OCI-LY1 (cell line): ENCODE data around the gene DPP9.

Source experiments
- H2AFZ ChIP-seq: fragments of 200-600 bp; sonication (generic), shearing (Covaris generic); 2 replicates; pipeline ENCODE4 v1.6.0; 2014; ENCODE audit warnings: antibody characterized with exemption, mild to moderate bottlenecking, low read length
- H3F3A ChIP-seq: fragments of 200-600 bp; sonication (generic), shearing (Covaris generic); 2 replicates; pipeline ENCODE4 v1.6.0; 2014; ENCODE audit warnings: mild to moderate bottlenecking, antibody characterized with exemption, low read length, moderate library complexity; ENCODE audit not compliant: insufficient read depth
- H3K27ac ChIP-seq: fragments of 200-600 bp; sonication (generic); 2 replicates; pipeline ENCODE4 v1.5.1; 2014; ENCODE audit warnings: low read length, mixed run types, mild to moderate bottlenecking, low read depth; ENCODE audit not compliant: poor library complexity, severe bottlenecking
- H3K27me3 ChIP-seq: fragments of 200-600 bp; sonication (generic); 2 replicates; pipeline ENCODE4 v1.6.0; 2014; ENCODE audit warnings: antibody characterized with exemption, mild to moderate bottlenecking, low read length, moderate library complexity; ENCODE audit not compliant: insufficient read depth
- H3K36me3 ChIP-seq: fragments of 200-600 bp; sonication (generic); 2 replicates; pipeline ENCODE4 v1.6.1; 2014; ENCODE audit warnings: mild to moderate bottlenecking, antibody characterized with exemption, low read length, moderate library complexity, mixed read lengths; ENCODE audit not compliant: insufficient read depth
- H3K4me1 ChIP-seq: fragments of 200-600 bp; sonication (generic); 2 replicates; pipeline ENCODE4 v1.5.1; 2014; ENCODE audit warnings: mild to moderate bottlenecking, low read length, moderate library complexity; ENCODE audit not compliant: insufficient read depth, severe bottlenecking
- H3K4me2 ChIP-seq: fragments of 200-600 bp; sonication (generic), shearing (Covaris generic); 2 replicates; pipeline ENCODE4 v1.6.1; 2014; ENCODE audit warnings: low read length
- H3K4me3 ChIP-seq: fragments of 200-600 bp; sonication (generic); 2 replicates; pipeline ENCODE4 v1.5.1; 2014; ENCODE audit warnings: low read length, low read depth, mild to moderate bottlenecking, mixed read lengths; ENCODE audit not compliant: poor library complexity, severe bottlenecking
- H3K79me2 ChIP-seq: fragments of 200-600 bp; shearing (Covaris generic); 2 replicates; pipeline ENCODE4 v1.6.1; 2016; ENCODE audit warnings: mixed run types, low read length, mixed read lengths; ENCODE audit not compliant: insufficient read depth
- H3K9ac ChIP-seq: fragments of 200-600 bp; sonication (generic), shearing (Covaris generic); 2 replicates; pipeline ENCODE4 v1.6.1; 2014; ENCODE audit warnings: mild to moderate bottlenecking, low read length, mixed read lengths
- H3K9me2 ChIP-seq: fragments of 200-600 bp; sonication (generic), shearing (Covaris generic); 2 replicates; pipeline ENCODE4 v1.6.1; 2014; ENCODE audit warnings: low read depth, mild to moderate bottlenecking, low read length, mixed read lengths
- H3K9me3 ChIP-seq: fragments of 200-600 bp; shearing (Covaris generic); 2 replicates; pipeline ENCODE4 v1.6.1; 2014; ENCODE audit warnings: low read length, mixed read lengths
- H4K20me1 ChIP-seq: fragments of 200-600 bp; sonication (generic), shearing (Covaris generic); 2 replicates; pipeline ENCODE4 v1.6.0; 2016; ENCODE audit warnings: mild to moderate bottlenecking, low read length; ENCODE audit not compliant: insufficient read depth
- CTCF ChIP-seq: fragments of 200-600 bp; sonication (generic), shearing (Covaris generic); IDR thresholded peaks from 2 replicates; pipeline ENCODE4 v1.5.1; 2017; ENCODE audit warnings: mild to moderate bottlenecking, antibody characterized with exemption, low read length, moderate library complexity, mixed read lengths
- EZH2 ChIP-seq: fragments of 200-600 bp; sonication (generic), shearing (Covaris generic); IDR thresholded peaks from 2 replicates; pipeline ENCODE4 v1.8.0; 2017; ENCODE audit warnings: borderline replicate concordance, mixed run types, mild to moderate bottlenecking, antibody characterized with exemption, low read length, moderate library complexity, mixed read lengths

DPP9 gene

GRCh38 chr19:4673726-4674125, 49.9 kb downstream of the DPP9 start:
- Histone ChIP-seq H4K20me1 (no peaks in the 10 kb centered on the region), H3K27ac (no peak overlapping the region), H3K79me2 (no peaks in the 10 kb centered on the region), H3K4me3 (no peak overlapping the region), H3K9ac (no peak overlapping the region), H3K9me3 (no peaks in the 10 kb centered on the region), H3K36me3 (peaks cover 3% of the 10 kb centered on the region; the same call in 1 of the 2 replicates), H3K9me2 (no peaks in the 10 kb centered on the region), H3K4me1 (peaks cover 7% of the 10 kb centered on the region), H3K27me3 (no peaks in the 10 kb centered on the region), H3K4me2 (no peak overlapping the region), H2AFZ (no peak overlapping the region), H3F3A (no peaks in the 10 kb centered on the region)
- TF ChIP-seq EZH2 = no peak
- TF ChIP-seq CTCF = no peak

DNA sequence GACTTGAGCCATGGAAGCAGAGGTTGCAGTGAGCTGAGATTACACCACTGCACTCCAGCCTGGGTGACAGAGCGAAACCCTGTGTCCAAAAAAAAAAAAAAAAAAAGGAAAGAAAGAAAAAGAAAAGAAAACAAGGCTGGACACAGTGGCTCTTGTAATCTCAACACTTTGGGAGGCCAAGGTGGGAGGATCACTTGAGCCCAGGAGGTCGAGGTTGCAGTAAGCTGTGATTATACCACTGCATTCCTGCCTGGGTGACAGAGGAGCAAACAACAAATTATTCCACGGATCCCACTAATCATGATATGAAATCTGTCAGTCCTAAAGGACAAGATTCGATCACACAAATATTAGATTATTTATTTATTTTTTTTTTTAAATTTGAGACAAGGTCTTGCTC, 50.4 kb downstream of the DPP9 start:
- H3K9me2 ChIP-seq = no peaks in the 10 kb centered on the region
- H3K36me3 ChIP-seq = peaks cover 8% of the 10 kb centered on the region; the same call in 1 of the 2 replicates
- no peaks in the 10 kb centered on the region for H3K9me3 ChIP-seq
- no peak overlapping the region for H3K4me3 ChIP-seq
- H2AFZ ChIP-seq = no peak overlapping the region
- no peak overlapping the region for H3K9ac ChIP-seq
- H3K79me2 ChIP-seq = no peaks in the 10 kb centered on the region
- H3K4me2 ChIP-seq = no peak overlapping the region
- no peaks in the 10 kb centered on the region for H3K27me3 ChIP-seq
- H3K27ac ChIP-seq = no peak overlapping the region
- no peaks in the 10 kb centered on the region for H4K20me1 ChIP-seq
- H3K4me1 ChIP-seq = peaks cover 7% of the 10 kb centered on the region
- no peak for TF ChIP-seq CTCF
- no peak for TF ChIP-seq EZH2
- H3F3A ChIP-seq = no peaks in the 10 kb centered on the region

GRCh38 chr19:4671185-4671851, 52.3 kb downstream of the DPP9 start:
- Histone ChIP-seq H3K79me2 (no peaks in the 10 kb centered on the region), H3K27me3 (no peaks in the 10 kb centered on the region), H3K4me3 (no peak overlapping the region), H3K27ac (no peak overlapping the region), H3K36me3 (peaks cover 17% of the 10 kb centered on the region), H3K9me2 (no peaks in the 10 kb centered on the region), H3F3A (no peaks in the 10 kb centered on the region), H4K20me1 (no peaks in the 10 kb centered on the region), H3K4me1 (peaks cover 7% of the 10 kb centered on the region), H2AFZ (no peak overlapping the region), H3K9ac (no peak overlapping the region), H3K9me3 (no peaks in the 10 kb centered on the region), H3K4me2 (no peak overlapping the region; the same call in 1 of the 2 replicates)
- TF ChIP-seq EZH2 (no peak), CTCF (no peak)
